ENCODE measurements around the gene ZNF484. TPM values are rescaled to one million over a fixed set of nuclear protein-coding genes. Genes with fewer than 3 reads are reported as not detected.
"Not testable (repeated sequence)": the region's sequence is repeated elsewhere in the genome, so short reads cannot be mapped to it uniquely, and the experiment has no call there.

ZNF484 gene
- 11.4 and 11.5 TPM in 2 replicates for total RNA-seq

GRCh38 chr9:92877531-92878430 lies at the start of gene ZNF484:
ZNF484 (minus strand) TSS chr9:92878038; CDS start chr9:92875029, 3,009 bp downstream.
- intact Hi-C loops (cut with micrococcal nuclease), result loop anchor here (1.0 to 10.0 kb wide), 7 partner anchors 85 to 1287 kb away; partner anchors contain the start of genes IARS1 and IPPK

GRCh38 chr9:92920437-92920836 lies 42.6 kb upstream of the ZNF484 start:
- intact Hi-C loops (cut with micrococcal nuclease), result no loop called here

GRCh38 chr9:92917176-92917800 lies 39.5 kb upstream of the ZNF484 start:
- intact Hi-C loops (cut with micrococcal nuclease), result no loop called here

GRCh38 chr9:92911511-92912475 lies 34.0 kb upstream of the ZNF484 start:
- intact Hi-C loops (cut with micrococcal nuclease), result no loop called here

GRCh38 chr9:92905137-92905536 lies 27.3 kb upstream of the ZNF484 start:
- intact Hi-C loops (cut with micrococcal nuclease), result not testable (repeated sequence)

- intact Hi-C loops (cut with micrococcal nuclease), result no loop called here
Measured at GRCh38 chr9:92897323-92897722, 19.5 kb upstream of the ZNF484 start.

- intact Hi-C loops (cut with micrococcal nuclease), result no loop called here
Measured at GRCh38 chr9:92895812-92896436, 18.1 kb upstream of the ZNF484 start.

GRCh38 chr9:92894711-92895362 lies 17.0 kb upstream of the ZNF484 start:
- intact Hi-C loops (cut with micrococcal nuclease), result no loop called here

GRCh38 chr9:92893916-92894610 lies 16.2 kb upstream of the ZNF484 start:
- intact Hi-C loops (cut with micrococcal nuclease), result not testable (repeated sequence)

GRCh38 chr9:92892276-92892675 lies 14.4 kb upstream of the ZNF484 start:
- intact Hi-C loops (cut with micrococcal nuclease), result not testable (repeated sequence)

GRCh38 chr9:92890761-92891160 lies 12.9 kb upstream of the ZNF484 start:
- intact Hi-C loops (cut with micrococcal nuclease), result no loop called here

GRCh38 chr9:92887880-92888338 lies 10.1 kb upstream of the ZNF484 start:
- intact Hi-C loops (cut with micrococcal nuclease), result no loop called here

- intact Hi-C loops (cut with micrococcal nuclease), result not testable (repeated sequence)
Measured at GRCh38 chr9:92886846-92887610, 9.2 kb upstream of the ZNF484 start.

- intact Hi-C loops (cut with micrococcal nuclease), result not testable (repeated sequence)
Measured at GRCh38 chr9:92883666-92884405, 6.0 kb upstream of the ZNF484 start.

GRCh38 chr9:92882276-92882675 lies 4.4 kb upstream of the ZNF484 start:
- intact Hi-C loops (cut with micrococcal nuclease), result no loop called here

GRCh38 chr9:92875373-92875772 lies 2.5 kb downstream of the ZNF484 start:
- intact Hi-C loops (cut with micrococcal nuclease), result loop anchor here (5.0 to 10.0 kb wide), 3 partner anchors 87 to 1289 kb away; partner anchors contain the start of gene IARS1

- intact Hi-C loops (cut with micrococcal nuclease), result loop anchor here (10.0 kb wide), 1 partner anchor 1295 kb away; no protein-coding TSS in a partner anchor
Measured at GRCh38 chr9:92870289-92870688, 7.5 kb downstream of the ZNF484 start.

- intact Hi-C loops (cut with micrococcal nuclease), result not testable (repeated sequence)
Measured at GRCh38 chr9:92866600-92866999, 11.2 kb downstream of the ZNF484 start.

Measured in T-helper 2 cell treated with Interferon-gamma antibody and Interleukin-4, amounts not matched to agents 100 ng/mL and 5 ng/mL, for 36 hours (primary cell).